ENCODE data around the gene TBC1D22B.

GRCh38 chr6:37310966-37311365, 53.4 kb downstream of the TBC1D22B start:
- TF ChIP-seq POLR2AphosphoS5 (IDR thresholded peaks at IDR 0.05; ENCODE audit: low read depth, low read length) (no peak), MYC (CRISPR knock-in tag; IDR thresholded peaks at IDR 0.05; ENCODE audit: borderline replicate concordance) (no peak), ETV6 (CRISPR knock-in tag; conservative IDR thresholded peaks at IDR 0.05) (no peak)

Data from HepG2 (cell line).